GM12864 (cell line): ENCODE data around the gene UBAC2.
A peak's percentile ranks its signal among the peaks of the same experiment; 100 is the strongest.

Source experiments
- DNase-seq: peaks from one replicate; pipeline ENCODE4 v3.0.0-alpha.2; 2011; ENCODE audit warnings: low read depth
- H3K4me3 ChIP-seq: 2 replicates; pipeline ENCODE4 v1.5.1; 2011; ENCODE audit warnings: mild to moderate bottlenecking, low read depth, low read length, control low read depth
- CTCF ChIP-seq: IDR thresholded peaks from 2 replicates; pipeline ENCODE4 v1.5.1; 2011; ENCODE audit warnings: low read depth, mild to moderate bottlenecking, moderate library complexity, low read length, control low read depth, inconsistent platforms; ENCODE audit errors: missing control alignments

UBAC2 gene

DNA sequence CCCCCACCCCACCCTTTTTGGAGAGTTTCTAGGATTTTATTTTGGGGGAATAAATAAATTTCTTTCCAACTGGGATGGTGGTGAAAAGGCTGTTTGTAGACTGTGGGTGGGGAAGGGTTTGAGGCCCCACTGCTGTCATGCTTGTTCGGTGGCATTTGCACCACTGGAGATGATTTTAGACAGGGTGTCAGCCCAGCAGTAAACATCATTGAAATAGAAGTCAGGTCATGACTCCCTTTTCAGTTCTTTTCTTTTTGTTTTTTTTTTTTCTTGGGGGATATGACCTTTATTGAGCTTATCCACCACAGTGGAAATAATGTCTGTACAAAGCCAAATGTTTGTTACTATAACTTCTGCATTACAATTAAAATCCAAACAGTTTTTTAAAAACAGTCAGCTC is 14.1 kb downstream of the UBAC2 start:
- no peak for TF ChIP-seq CTCF
- H3K4me3 ChIP-seq = no peak overlapping the region
- DNase-seq = no peak

- no peak for TF ChIP-seq CTCF
- no peak for DNase-seq
- H3K4me3 ChIP-seq = peak overlapping the region; percentile 30; the same call in 1 of the 2 replicates
Observed at GRCh38 chr13:99215184-99215830, 14.7 kb downstream of the UBAC2 start.

DNA sequence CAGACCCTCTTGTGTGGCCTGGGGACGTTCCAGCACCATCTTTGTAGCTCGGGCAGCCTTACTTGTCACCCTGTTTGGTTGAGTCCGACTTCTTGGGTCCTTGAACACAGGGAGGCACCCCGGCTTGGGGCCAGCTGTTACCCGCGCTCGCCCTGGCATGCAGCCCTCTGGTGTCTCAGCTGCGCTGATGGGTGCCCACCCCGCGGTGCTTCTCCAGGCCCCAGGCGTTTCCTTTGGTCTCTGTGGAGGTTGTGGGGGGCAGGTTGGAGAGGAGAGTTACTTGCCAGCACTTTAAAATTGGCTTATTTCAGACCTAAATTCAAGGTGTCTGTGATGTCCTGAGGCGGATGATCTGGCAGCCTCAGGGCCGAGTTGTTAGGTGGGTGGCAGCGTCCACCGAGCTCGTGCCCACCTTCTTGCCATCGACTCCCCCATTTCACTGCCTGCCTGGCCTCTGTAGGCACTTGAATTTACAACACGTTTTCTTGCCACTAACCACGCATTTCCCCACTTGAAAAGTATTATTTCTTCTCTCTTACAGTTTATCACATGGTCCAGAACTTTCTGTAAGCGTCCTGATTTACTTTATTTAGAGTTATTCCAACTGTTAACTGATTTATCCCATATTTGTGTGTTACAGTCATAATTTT is 16.9 kb downstream of the UBAC2 start:
- no peak overlapping the region for H3K4me3 ChIP-seq

DNA sequence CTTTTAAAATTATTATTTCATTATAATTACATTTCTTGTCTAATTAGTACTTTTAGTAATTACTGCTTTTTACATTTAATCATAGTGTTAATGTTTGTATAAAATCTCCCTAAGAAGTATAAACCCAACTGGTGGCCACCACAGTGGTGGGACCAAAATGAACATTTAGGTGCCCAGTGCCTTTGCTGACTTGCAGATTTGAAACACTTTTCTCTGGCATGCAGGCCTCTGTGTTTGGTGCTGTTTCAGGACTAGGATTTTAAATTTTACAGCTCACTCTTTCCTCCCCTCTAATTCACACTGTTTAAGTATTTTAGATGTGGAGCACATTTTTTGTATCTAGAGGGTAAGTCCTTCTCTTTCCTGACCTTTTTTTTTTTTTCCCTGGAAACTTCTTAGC is 17.5 kb downstream of the UBAC2 start:
- no peak overlapping the region for H3K4me3 ChIP-seq
- no peak for DNase-seq

More for the DNA sequence above, 16.9 kb downstream of the UBAC2 start:
- no peak for DNase-seq
- TF ChIP-seq CTCF = no peak

GRCh38 chr13:99218545-99218944 is 17.9 kb downstream of the UBAC2 start:
- no peak for TF ChIP-seq CTCF
- H3K4me3 ChIP-seq = no peak overlapping the region
- no peak for DNase-seq

More for the DNA sequence above, 17.5 kb downstream of the UBAC2 start:
- TF ChIP-seq CTCF = no peak

GRCh38 chr13:99218969-99219368 is 18.3 kb downstream of the UBAC2 start:
- H3K4me3 ChIP-seq = no peak overlapping the region
- TF ChIP-seq CTCF = no peak
- DNase-seq = no peak

GRCh38 chr13:99220199-99220935 is 19.7 kb downstream of the UBAC2 start:
- DNase-seq = no peak

More at GRCh38 chr13:99220199-99220935, 19.7 kb downstream of the UBAC2 start:
- no peak overlapping the region for H3K4me3 ChIP-seq
- no peak for TF ChIP-seq CTCF
